Measurements from ENCODE around the gene ULBP2. TPM values are rescaled to one million over a fixed set of nuclear protein-coding genes. Genes with fewer than 3 reads are reported as not detected.
"Not testable (repeated sequence)": the region's sequence is repeated elsewhere in the genome, so short reads cannot be mapped to it uniquely, and the experiment has no call there.

The ULBP2 gene
- total RNA-seq, 1 experiment from 2014 or later = 0.13 TPM

DNA sequence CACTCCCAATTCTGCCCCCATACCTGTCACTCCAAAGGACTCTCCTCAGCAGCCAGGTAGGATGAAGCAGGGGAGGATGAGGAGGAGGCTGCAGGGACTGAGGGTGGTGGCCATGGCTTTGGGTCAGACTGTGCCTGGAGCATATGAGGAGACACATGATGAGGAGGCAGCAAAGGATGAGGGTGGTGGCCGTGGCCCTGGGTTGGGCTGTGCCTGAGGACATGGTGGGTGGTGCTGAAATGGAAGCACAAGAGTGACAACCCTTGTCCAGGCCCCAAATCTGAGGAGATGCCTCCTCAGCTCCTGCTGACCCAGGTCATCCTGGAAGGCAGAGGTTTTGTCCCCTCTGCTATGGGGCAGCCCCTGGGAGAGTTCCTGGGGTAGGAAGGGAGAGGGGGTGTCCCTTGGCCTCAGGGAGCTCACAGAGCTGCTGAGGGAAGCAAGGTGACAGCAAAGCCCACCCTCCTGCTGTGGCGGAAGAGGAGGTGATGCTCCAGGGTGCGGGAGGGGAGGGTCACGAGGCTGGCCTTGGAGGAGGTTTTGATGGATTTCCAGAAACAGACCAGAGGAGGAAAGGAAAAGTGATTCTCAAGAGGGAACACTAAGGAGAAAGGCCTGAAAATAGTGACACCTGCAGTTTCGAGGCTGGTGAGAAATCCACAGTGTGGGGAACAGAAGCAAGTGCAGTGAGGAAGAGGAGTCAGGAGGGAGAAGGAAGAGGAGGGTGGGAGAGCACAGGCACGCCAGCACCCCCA, 23.5 kb upstream of the ULBP2 start:
- no peak for ATAC-seq
- peaks cover 67% of the 10 kb centered on the region for H3K27me3 Mint-ChIP-seq (ENCODE audit: low read depth)
- DNase-seq (ENCODE audit: low spot score) = no peak
- CTCF ChIA-PET = interaction anchor here (1.2 to 1.5 kb wide), 3 partner anchors 20 to 74 kb away, joined by 3 read pairs; partner anchors contain the start of gene RAET1E
- no peak for TF ChIP-seq ATF1 (CRISPR knock-in tag; IDR thresholded peaks at IDR 0.05)
- TF ChIP-seq TEAD4 (CRISPR knock-in tag; IDR thresholded peaks at IDR 0.05) = no peak
- no peak for TF ChIP-seq ZNF232 (CRISPR knock-in tag; IDR thresholded peaks at IDR 0.05)
- TF ChIP-seq ELF4 (CRISPR knock-in tag; IDR thresholded peaks at IDR 0.05; ENCODE audit: low read depth) = no peak
- no peak for TF ChIP-seq TEAD1 (CRISPR knock-in tag; IDR thresholded peaks at IDR 0.05)
- TF ChIP-seq, protein P1, sequence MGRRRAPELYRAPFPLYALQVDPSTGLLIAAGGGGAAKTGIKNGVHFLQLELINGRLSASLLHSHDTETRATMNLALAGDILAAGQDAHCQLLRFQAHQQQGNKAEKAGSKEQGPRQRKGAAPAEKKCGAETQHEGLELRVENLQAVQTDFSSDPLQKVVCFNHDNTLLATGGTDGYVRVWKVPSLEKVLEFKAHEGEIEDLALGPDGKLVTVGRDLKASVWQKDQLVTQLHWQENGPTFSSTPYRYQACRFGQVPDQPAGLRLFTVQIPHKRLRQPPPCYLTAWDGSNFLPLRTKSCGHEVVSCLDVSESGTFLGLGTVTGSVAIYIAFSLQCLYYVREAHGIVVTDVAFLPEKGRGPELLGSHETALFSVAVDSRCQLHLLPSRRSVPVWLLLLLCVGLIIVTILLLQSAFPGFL (CRISPR knock-in tag; IDR thresholded peaks at IDR 0.05; ENCODE audit: borderline replicate concordance) = no peak
- no peaks in the 10 kb centered on the region for H3K36me3 Mint-ChIP-seq
- H3K4me1 Mint-ChIP-seq = peaks cover 5% of the 10 kb centered on the region
- H3K4me3 Mint-ChIP-seq = no peak overlapping the region
- no peaks in the 10 kb centered on the region for H3K9me3 Mint-ChIP-seq
- H3K27ac Mint-ChIP-seq = no peak overlapping the region
- POLR2A ChIA-PET = no interaction called here

DNA sequence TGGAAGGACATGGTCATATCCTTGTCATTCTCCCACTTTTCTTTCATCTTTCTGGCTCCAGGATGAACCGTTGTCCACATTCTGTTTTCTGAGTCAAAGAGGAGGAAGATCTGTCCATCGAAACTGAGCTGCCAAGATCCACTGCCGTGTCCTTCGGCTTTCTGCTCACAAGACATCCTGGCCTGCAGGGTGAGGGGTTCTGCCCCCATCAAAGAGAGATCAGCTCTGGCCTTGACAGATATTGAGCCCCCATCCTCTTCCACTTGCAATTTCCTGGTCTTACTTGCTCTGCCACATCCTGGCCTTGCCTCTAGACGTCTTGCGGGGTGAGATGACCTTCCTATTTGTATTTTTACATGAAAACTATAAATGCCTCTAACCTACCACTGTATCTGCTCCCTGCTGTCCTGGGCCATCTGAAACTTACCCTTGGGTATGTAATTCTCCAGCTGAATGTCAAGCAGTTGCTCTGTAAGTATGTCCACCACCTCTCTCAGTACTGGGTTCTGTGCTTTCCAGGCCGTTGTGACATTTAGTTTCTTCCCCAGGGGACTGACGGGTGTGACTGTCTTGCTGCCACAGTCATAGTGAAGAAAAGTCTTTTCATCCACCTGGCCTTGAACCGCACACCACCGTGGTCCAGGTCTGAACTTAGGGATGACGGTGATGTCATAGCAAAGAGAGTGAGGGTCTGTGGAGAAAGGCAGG, 22.5 kb upstream of the ULBP2 start:
- H3K27ac Mint-ChIP-seq; DNase-seq (ENCODE audit: low spot score); H3K36me3 Mint-ChIP-seq; ATAC-seq; H3K4me3 Mint-ChIP-seq; H3K4me1 Mint-ChIP-seq; POLR2A ChIA-PET; H3K9me3 Mint-ChIP-seq: not testable (repeated sequence)
- CTCF ChIA-PET = interaction anchor here (1.5 kb wide), 1 partner anchor 21 kb away, joined by 3 read pairs; the partner anchor contains the start of gene RAET1E
- H3K27me3 Mint-ChIP-seq (ENCODE audit: low read depth) = peaks cover 67% of the 10 kb centered on the region

DNA sequence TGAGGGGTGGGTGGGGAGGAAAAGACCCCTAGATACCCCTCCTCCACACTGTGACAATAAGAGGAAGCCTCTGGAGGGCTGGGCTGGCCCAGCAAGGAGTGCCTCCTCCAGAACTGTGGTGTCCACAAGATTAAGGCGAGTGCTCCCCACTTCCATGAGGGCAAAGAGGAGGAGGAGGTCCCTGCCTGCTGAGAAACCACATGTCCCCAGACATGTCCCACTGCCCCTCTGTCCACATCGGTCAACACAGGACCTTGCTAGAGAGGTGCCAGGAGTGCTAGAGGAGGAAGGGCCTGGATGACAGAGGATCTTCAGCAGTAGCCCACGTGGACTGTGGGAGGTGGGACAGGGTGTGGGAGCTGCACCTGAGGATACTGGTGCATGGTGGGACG, 22.0 kb upstream of the ULBP2 start:
- peaks cover 69% of the 10 kb centered on the region for H3K27me3 Mint-ChIP-seq (ENCODE audit: low read depth)
- H3K4me3 Mint-ChIP-seq = no peak overlapping the region
- no peak overlapping the region for H3K27ac Mint-ChIP-seq
- DNase-seq (ENCODE audit: low spot score) (no peak), ATAC-seq (no peak)
- H3K36me3 Mint-ChIP-seq = no peaks in the 10 kb centered on the region
- ChIA-PET POLR2A (no interaction called here), CTCF (no interaction called here)
- TF ChIP-seq ATF1 (CRISPR knock-in tag; IDR thresholded peaks at IDR 0.05) (no peak), NR3C1 (CRISPR knock-in tag; conservative IDR thresholded peaks at IDR 0.05; ENCODE audit: low read depth) (no peak), NFATC4 (CRISPR knock-in tag; IDR thresholded peaks at IDR 0.05) (no peak), ZNF219 (CRISPR knock-in tag; IDR thresholded peaks at IDR 0.05; ENCODE audit: borderline replicate concordance) (no peak), ZNF263 (CRISPR knock-in tag; IDR thresholded peaks at IDR 0.05; ENCODE audit: low read depth) (no peak), PRRX2 (CRISPR knock-in tag; IDR thresholded peaks at IDR 0.05) (no peak)
- TF ChIP-seq, protein P2, sequence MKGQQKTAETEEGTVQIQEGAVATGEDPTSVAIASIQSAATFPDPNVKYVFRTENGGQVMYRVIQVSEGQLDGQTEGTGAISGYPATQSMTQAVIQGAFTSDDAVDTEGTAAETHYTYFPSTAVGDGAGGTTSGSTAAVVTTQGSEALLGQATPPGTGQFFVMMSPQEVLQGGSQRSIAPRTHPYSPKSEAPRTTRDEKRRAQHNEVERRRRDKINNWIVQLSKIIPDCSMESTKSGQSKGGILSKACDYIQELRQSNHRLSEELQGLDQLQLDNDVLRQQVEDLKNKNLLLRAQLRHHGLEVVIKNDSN (CRISPR knock-in tag; IDR thresholded peaks at IDR 0.05) = no peak
- TF ChIP-seq, protein P3, sequence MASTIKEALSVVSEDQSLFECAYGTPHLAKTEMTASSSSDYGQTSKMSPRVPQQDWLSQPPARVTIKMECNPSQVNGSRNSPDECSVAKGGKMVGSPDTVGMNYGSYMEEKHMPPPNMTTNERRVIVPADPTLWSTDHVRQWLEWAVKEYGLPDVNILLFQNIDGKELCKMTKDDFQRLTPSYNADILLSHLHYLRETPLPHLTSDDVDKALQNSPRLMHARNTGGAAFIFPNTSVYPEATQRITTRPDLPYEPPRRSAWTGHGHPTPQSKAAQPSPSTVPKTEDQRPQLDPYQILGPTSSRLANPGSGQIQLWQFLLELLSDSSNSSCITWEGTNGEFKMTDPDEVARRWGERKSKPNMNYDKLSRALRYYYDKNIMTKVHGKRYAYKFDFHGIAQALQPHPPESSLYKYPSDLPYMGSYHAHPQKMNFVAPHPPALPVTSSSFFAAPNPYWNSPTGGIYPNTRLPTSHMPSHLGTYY (CRISPR knock-in tag; IDR thresholded peaks at IDR 0.05) = no peak
- no peaks in the 10 kb centered on the region for H3K9me3 Mint-ChIP-seq
- H3K4me1 Mint-ChIP-seq = peaks cover 8% of the 10 kb centered on the region

DNA sequence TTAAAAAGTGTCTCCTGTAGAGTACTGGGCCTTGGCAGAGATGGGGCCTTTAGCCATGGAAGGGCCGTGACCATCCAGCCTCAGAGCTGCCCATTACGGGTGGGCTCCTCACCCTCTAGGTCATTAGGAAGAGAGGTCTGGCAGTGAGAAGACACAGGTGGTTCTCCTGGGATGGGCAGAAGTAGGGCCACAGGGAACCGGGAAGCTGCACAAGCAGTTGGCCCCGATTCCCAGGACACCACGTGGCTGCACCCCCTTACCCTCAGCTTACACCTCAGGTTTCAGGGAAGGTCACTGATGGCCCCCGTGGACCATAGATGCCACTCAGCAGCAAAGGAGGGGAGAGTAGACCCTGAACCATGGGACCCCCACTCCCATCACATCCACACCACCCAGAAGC, 20.5 kb upstream of the ULBP2 start:
- no peaks in the 10 kb centered on the region for H3K9me3 Mint-ChIP-seq
- peak overlapping the region; percentile 83 for H3K4me3 Mint-ChIP-seq
- H3K36me3 Mint-ChIP-seq = no peaks in the 10 kb centered on the region
- DNase-seq (ENCODE audit: low spot score) (no peak), ATAC-seq (no peak)
- peaks cover 84% of the 10 kb centered on the region for H3K27me3 Mint-ChIP-seq (ENCODE audit: low read depth)
- no peak overlapping the region for H3K27ac Mint-ChIP-seq
- CTCF ChIA-PET = no interaction called here
- POLR2A ChIA-PET = no interaction called here
- peaks cover 13% of the 10 kb centered on the region for H3K4me1 Mint-ChIP-seq
- no peak for TF ChIP-seq ZNF317 (CRISPR knock-in tag; IDR thresholded peaks at IDR 0.05; ENCODE audit: borderline replicate concordance, low read depth)
- no peak for TF ChIP-seq ZNF396 (CRISPR knock-in tag; IDR thresholded peaks at IDR 0.05; ENCODE audit: borderline replicate concordance)
- TF ChIP-seq, protein P4, sequence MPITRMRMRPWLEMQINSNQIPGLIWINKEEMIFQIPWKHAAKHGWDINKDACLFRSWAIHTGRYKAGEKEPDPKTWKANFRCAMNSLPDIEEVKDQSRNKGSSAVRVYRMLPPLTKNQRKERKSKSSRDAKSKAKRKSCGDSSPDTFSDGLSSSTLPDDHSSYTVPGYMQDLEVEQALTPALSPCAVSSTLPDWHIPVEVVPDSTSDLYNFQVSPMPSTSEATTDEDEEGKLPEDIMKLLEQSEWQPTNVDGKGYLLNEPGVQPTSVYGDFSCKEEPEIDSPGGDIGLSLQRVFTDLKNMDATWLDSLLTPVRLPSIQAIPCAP (CRISPR knock-in tag; IDR thresholded peaks at IDR 0.05) = no peak
- no peak for TF ChIP-seq CBFB (CRISPR knock-in tag; IDR thresholded peaks at IDR 0.05; ENCODE audit: low read depth)
- TF ChIP-seq, protein P5, sequence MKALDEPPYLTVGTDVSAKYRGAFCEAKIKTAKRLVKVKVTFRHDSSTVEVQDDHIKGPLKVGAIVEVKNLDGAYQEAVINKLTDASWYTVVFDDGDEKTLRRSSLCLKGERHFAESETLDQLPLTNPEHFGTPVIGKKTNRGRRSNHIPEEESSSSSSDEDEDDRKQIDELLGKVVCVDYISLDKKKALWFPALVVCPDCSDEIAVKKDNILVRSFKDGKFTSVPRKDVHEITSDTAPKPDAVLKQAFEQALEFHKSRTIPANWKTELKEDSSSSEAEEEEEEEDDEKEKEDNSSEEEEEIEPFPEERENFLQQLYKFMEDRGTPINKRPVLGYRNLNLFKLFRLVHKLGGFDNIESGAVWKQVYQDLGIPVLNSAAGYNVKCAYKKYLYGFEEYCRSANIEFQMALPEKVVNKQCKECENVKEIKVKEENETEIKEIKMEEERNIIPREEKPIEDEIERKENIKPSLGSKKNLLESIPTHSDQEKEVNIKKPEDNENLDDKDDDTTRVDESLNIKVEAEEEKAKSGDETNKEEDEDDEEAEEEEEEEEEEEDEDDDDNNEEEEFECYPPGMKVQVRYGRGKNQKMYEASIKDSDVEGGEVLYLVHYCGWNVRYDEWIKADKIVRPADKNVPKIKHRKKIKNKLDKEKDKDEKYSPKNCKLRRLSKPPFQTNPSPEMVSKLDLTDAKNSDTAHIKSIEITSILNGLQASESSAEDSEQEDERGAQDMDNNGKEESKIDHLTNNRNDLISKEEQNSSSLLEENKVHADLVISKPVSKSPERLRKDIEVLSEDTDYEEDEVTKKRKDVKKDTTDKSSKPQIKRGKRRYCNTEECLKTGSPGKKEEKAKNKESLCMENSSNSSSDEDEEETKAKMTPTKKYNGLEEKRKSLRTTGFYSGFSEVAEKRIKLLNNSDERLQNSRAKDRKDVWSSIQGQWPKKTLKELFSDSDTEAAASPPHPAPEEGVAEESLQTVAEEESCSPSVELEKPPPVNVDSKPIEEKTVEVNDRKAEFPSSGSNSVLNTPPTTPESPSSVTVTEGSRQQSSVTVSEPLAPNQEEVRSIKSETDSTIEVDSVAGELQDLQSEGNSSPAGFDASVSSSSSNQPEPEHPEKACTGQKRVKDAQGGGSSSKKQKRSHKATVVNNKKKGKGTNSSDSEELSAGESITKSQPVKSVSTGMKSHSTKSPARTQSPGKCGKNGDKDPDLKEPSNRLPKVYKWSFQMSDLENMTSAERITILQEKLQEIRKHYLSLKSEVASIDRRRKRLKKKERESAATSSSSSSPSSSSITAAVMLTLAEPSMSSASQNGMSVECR (CRISPR knock-in tag; IDR thresholded peaks at IDR 0.05; ENCODE audit: borderline replicate concordance) = no peak
- no peak for TF ChIP-seq KAT7 (CRISPR knock-in tag; IDR thresholded peaks at IDR 0.05; ENCODE audit: borderline replicate concordance)
- TF ChIP-seq PRRX2 (CRISPR knock-in tag; IDR thresholded peaks at IDR 0.05) = no peak

Data from WTC11 (cell line).